ENCODE results near the gene FGF14.

DNA sequence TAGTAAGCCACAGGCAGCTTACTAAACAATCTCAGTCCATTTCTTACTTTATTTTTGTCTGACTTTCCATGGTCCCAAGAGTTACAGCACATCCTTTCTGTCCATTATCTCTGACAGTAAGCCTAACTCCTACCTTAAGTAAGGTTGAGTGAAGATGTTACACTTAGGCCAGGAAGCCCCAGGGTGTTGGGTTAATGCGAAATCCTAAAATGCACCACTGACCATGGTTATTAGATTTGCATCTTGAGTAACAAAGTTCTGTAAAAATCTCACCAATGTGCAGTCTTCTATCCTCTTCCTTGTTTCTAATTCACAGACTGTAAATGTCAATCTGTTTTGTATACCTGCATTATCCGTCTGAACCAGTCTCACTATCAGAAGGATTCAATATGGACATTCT is 462.5 kb downstream of the FGF14 start:
- TF ChIP-seq, protein P1, sequence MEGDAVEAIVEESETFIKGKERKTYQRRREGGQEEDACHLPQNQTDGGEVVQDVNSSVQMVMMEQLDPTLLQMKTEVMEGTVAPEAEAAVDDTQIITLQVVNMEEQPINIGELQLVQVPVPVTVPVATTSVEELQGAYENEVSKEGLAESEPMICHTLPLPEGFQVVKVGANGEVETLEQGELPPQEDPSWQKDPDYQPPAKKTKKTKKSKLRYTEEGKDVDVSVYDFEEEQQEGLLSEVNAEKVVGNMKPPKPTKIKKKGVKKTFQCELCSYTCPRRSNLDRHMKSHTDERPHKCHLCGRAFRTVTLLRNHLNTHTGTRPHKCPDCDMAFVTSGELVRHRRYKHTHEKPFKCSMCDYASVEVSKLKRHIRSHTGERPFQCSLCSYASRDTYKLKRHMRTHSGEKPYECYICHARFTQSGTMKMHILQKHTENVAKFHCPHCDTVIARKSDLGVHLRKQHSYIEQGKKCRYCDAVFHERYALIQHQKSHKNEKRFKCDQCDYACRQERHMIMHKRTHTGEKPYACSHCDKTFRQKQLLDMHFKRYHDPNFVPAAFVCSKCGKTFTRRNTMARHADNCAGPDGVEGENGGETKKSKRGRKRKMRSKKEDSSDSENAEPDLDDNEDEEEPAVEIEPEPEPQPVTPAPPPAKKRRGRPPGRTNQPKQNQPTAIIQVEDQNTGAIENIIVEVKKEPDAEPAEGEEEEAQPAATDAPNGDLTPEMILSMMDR (IDR thresholded peaks at IDR 0.05) = no peak
- TF ChIP-seq POLR2AphosphoS5 (IDR thresholded peaks at IDR 0.05) (no peak), POLR2A (IDR thresholded peaks at IDR 0.05) (no peak)
